GM19328 (cell line): ENCODE data around the gene CDH23.

Source experiments
- ATAC-seq: cut with Tn5 transposase; IDR thresholded peaks from one replicate; pipeline ENCODE4 v1.9.1; 2021; ENCODE audit warnings: mild to moderate bottlenecking, moderate library complexity; ENCODE audit not compliant: unreplicated experiment

The CDH23 gene

DNA sequence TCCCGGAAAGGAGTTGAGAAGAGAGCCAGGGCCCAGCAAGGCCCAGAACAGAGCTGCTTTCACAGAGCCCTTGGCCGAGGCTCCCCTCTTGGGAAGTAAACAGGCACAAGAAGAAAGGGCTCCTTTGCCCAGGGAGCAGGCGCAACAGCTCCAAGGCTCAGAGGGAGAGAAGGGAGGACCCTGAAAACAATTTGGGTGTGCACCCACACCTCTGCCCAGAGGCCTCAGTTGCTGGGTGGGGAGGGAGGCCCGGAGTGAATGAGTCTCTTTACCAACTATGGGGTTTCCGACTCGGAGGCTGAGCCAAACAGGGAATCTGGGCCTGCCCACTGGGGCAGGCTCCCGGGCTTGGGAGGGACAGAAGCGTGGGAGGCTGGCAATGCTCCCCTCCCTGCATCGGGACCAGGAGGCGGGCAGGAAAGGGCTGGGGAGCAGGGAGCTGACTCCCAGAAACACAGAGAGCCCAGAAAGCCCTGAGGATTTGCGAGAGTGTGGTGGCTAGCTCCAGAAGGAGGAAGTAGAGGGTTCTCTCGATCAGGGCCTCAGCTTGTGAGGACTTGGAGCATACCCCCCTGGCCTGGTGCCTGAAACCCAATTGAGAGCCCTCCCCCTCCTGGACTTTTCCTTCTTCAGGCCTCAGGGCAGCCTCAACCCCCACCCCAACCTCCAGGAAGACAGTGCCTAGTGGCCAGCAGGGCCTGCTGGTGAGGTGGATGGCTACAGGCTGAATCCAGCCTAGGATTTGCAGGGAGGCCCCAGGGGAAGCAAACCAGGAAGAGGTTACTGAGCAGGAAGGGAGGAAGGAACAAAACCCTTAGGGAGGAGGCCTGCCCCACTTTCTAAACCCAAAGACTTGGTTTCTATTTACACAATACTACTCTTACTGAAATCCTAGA lies 316.7 kb downstream of the CDH23 start:
- no peak for ATAC-seq

- no peak for ATAC-seq
Observed at GRCh38 chr10:71714031-71714410, 317.3 kb downstream of the CDH23 start.

DNA sequence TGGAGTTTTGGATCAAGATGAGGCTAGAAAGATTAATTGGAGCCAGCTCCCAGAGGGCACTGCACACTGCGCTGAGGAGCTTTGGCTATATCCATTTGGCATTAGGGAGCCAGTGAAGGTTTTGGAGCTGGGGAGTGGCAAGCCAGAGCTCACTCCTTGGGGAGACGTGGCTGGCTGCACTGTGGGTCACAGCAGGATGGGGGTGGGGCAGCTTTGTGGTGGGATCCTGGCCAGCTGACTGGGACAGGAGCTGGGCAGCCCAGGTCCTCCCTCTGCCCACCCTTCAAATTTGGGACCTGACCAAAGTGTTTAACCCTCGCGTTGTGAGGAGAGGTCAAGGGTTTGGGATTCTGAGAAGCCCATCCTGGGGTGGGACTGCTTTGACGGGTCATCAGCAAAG lies 317.9 kb downstream of the CDH23 start:
- ATAC-seq: no peak

GRCh38 chr10:71715026-71715425 lies 318.3 kb downstream of the CDH23 start:
- no peak for ATAC-seq

- no peak for ATAC-seq
Observed at GRCh38 chr10:71715860-71716259, 319.1 kb downstream of the CDH23 start.

- no peak for ATAC-seq
Observed at GRCh38 chr10:71716426-71716825, 319.7 kb downstream of the CDH23 start.

DNA sequence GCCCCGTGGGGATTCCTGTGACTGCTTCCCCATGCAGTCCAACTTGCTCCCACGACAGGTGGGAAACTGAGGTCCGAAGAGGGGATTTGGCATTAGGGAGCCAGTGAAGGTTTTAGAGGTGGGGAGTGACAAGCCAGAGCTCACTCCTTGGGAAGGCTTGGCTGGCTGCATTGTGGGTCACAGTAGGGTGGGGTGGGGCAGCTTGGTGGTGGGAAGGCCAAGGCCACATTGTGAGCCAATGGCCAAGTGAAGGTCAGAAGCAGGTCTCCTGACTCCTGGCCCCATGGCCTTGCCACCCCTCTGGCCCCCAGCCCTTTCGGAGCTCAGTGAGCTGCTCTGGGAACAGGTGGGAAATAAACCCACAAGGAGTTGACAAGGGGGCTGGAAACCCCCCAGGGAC lies 320.3 kb downstream of the CDH23 start:
- no peak for ATAC-seq

DNA sequence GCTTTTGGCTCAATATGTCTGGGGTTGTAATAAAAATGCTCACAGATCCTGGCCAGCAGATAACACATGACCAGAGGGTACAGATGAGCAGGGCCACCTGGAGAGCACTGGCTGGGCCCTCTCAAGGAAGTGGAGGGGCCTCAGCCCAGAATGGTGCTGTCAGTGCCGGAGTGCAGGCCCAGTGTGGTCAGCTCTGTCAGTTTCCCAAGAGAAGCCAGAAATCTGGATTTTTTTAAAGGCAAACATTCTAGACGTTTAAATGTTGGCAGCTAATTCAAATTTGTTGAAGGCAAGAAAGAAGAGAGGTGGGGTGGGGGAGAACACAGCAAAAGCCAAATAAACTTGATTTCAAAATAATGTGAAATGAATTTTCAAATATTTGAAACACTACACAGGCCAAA lies 320.8 kb downstream of the CDH23 start:
- no peak for ATAC-seq

- ATAC-seq: no peak
Observed at GRCh38 chr10:71718165-71718698, 321.5 kb downstream of the CDH23 start.

- no peak for ATAC-seq
Observed at GRCh38 chr10:71719042-71719441, 322.3 kb downstream of the CDH23 start.

DNA sequence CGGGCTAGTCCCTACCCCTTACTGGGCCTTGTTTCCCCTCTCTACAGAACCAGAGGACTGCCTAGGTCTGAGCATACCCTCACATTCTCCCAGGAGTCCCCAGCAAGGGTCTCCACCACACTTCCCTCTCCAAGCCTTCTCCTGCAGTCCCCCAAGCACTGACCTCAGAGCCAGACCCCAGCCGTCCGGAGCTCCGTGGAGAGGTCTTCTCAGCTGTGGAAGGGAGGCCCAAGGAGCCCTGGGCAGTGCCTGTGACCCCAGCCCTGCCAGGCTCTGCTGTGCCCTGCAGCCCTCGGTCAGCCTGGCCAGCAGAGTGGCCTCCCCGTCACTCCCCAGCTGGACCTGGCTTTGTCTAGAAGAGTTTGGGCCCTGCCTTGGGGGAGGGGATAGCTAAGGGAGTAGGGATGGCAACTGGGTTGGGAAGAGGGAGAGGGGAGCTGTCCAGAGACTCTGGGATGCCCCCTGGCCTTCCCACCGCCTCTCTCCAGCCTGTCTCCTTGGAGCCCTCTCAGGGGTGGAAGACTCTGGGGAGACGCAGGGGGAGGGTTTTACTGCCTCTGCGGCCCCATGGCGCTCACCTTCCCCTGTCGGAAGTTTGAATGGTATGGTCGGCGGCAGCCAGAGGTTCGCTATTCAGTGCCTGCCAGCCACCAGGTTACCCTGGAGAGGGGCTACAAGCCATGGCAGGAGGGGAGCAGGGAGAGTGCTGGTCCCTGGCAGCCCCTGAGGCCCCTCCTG lies 322.9 kb downstream of the CDH23 start, which contains the start of gene C10orf105:
Gene C10orf105 (minus strand): TSS at position 315 of the 738 bp plus-strand sequence. CDS start 3,441 bp downstream, outside the sequence.
- ATAC-seq: no peak

DNA sequence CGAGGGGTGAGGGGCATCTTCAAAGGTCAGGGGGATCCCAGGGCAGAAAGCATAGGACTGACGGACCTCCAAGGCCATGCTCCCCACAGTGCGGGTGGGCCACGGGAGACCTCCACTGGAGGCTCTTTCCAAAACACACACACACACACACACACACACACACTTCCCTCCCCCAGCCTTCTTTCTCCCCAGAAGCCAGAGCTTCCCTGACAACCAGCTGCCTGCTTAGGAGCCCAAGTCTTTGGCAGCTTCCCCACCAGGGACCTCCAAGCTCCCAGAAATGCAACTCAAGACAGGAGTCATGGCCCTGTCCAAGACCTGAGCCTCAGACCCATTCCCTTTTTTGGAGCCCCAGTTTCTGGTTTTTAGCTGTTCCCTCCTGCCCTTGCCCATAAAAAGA lies 323.6 kb downstream of the CDH23 start:
- no peak for ATAC-seq

GRCh38 chr10:71721313-71721712 lies 324.6 kb downstream of the CDH23 start:
- no peak for ATAC-seq

DNA sequence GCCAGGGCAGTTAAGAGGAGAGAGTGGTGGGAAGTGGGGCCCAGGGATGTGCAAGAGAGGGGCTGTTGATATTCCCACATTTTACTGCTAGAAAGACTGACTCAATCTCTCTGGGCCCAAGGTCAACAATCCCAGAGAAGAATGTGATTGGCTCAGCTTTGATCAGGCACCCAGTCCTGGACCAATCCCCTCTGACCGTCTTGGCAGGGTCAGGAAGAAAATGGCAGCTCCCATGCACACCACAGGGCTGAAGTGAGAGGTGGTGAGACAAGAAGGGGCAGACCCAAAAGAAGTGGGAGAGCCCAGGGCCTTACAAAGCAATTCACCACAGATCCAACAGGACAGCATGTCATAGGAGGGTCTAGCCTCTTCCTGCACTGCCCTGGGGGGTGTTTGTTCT lies 326.1 kb downstream of the CDH23 start:
- no peak for ATAC-seq

GRCh38 chr10:71723311-71723710 lies 326.6 kb downstream of the CDH23 start:
- no peak for ATAC-seq

- ATAC-seq: no peak
Observed at GRCh38 chr10:71724539-71724938, 327.8 kb downstream of the CDH23 start.

- no peak for ATAC-seq
Observed at GRCh38 chr10:71725249-71725648, 328.5 kb downstream of the CDH23 start.

DNA sequence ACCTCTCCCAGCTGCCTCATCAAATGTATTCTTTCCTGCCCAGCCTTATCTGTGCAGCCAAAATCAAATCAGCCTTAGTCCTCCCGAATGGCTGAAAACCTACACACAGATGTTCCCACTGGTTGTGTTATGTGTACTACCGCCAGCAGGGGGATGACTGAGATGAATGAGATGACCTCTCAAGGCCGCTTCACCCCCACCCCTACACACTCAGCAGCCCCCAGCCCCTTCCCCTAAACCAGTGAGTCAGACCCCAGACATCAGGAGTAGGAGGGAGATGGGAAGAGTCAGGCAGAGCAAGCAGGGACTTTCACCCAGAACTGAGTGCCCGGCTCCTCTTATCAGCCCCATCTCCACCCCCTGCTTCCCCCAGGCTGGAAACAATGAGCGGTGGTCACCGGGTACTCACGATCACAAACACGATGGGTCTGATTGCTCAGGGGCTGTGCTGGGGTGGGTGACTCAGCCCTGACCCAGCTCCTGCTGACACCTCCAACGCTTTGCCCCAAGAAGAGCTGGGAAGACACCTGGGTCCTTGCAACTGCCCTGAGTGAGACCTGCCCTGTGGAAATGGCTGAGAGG lies 329.4 kb downstream of the CDH23 start:
- ATAC-seq: no peak

GRCh38 chr10:71726580-71727104 lies 329.9 kb downstream of the CDH23 start:
- no peak for ATAC-seq

DNA sequence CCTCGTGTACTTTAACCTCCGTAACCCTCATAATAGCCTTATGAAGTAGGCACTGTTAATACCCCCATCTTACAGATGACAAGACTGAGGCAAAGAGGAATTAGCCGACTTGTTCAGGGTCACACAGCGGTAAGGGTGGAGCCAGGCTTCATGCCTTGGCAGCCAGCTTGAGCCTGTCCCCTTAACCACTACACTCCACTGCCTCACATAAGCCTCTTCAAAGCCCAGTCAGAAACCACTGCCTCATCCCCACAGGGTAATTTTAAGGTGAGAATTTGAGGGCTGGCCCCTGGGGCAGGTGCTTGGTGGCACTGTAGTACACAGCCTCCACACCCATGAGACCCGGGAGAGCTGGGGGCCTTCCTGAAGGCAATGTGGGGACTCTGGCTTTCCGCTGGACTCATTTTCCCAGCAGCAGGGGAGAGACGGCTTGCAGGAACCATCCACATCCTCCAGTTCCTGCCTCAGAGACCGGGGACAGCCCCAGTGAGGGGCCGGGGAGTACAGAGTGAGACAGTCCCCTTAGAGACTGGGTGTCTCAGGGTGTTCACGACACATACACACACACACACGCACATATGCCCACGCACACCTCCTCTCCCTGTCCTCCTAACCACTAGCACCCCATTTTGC lies 330.5 kb downstream of the CDH23 start:
- ATAC-seq: peak; percentile 44
